ENCODE measurements around the gene SPACA7. TPM values are rescaled to one million over a fixed set of nuclear protein-coding genes. Genes with fewer than 3 reads are reported as not detected.

Gene SPACA7
- total and polyA plus RNA-seq, 2 of the 13 experiments (the other 11 are each of a cell fraction or from before 2014, with no cell fraction given): not detected

DNA sequence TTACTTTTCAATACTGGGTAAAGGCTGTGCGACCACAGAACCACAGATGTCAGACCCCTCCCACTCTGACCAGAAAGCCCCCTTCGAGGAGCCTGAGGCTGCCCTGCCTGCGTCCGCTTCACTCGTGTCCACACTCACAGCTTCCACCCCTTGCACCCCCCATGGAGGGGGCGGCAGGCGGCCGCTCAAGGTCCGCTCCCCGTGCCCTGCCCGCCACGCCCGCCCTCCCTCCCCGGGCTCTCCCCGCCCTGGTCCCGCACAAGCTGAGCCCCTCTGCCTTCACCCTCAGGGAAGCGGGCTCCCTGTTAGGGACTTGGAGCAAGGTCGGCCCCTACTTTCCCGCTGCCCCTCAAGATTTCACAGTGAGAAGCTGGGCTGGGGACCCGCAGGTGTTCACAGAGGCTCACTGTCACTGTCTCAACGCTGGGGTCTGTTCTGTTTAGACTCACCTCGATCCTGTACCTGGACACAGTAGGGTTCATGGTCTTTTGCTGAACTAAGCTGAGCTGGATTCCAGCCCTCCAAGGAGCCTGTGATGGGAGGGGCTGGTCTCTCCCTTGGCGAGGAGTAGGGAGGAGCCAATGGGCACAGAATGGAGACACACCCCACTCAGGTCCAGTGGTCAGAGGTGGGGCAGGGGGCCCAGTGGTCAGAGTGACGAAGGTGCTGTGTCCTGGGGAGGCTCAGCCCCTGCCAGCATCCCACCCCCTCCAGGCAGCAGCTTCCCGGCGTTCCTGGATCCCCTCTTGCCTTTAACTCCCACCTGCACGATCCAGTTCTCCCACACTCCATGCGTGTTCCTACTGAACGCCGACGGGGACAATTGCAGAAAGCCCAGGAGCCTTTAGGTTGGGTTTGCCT is 69.5 kb downstream of the SPACA7 start (continued):
- TF ChIP-seq, protein P1, sequence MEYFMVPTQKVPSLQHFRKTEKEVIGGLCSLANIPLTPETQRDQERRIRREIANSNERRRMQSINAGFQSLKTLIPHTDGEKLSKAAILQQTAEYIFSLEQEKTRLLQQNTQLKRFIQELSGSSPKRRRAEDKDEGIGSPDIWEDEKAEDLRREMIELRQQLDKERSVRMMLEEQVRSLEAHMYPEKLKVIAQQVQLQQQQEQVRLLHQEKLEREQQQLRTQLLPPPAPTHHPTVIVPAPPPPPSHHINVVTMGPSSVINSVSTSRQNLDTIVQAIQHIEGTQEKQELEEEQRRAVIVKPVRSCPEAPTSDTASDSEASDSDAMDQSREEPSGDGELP (IDR thresholded peaks at IDR 0.05; ENCODE audit: borderline replicate concordance, low read depth): no peak
- no peak for TF ChIP-seq ZNF3 (CRISPR knock-in tag; IDR thresholded peaks at IDR 0.05)
- TF ChIP-seq YEATS4 (CRISPR knock-in tag; IDR thresholded peaks at IDR 0.05; ENCODE audit: borderline replicate concordance): no peak
- no peak for TF ChIP-seq NRL (CRISPR knock-in tag; IDR thresholded peaks at IDR 0.05; ENCODE audit: borderline replicate concordance)
- TF ChIP-seq, protein P2, sequence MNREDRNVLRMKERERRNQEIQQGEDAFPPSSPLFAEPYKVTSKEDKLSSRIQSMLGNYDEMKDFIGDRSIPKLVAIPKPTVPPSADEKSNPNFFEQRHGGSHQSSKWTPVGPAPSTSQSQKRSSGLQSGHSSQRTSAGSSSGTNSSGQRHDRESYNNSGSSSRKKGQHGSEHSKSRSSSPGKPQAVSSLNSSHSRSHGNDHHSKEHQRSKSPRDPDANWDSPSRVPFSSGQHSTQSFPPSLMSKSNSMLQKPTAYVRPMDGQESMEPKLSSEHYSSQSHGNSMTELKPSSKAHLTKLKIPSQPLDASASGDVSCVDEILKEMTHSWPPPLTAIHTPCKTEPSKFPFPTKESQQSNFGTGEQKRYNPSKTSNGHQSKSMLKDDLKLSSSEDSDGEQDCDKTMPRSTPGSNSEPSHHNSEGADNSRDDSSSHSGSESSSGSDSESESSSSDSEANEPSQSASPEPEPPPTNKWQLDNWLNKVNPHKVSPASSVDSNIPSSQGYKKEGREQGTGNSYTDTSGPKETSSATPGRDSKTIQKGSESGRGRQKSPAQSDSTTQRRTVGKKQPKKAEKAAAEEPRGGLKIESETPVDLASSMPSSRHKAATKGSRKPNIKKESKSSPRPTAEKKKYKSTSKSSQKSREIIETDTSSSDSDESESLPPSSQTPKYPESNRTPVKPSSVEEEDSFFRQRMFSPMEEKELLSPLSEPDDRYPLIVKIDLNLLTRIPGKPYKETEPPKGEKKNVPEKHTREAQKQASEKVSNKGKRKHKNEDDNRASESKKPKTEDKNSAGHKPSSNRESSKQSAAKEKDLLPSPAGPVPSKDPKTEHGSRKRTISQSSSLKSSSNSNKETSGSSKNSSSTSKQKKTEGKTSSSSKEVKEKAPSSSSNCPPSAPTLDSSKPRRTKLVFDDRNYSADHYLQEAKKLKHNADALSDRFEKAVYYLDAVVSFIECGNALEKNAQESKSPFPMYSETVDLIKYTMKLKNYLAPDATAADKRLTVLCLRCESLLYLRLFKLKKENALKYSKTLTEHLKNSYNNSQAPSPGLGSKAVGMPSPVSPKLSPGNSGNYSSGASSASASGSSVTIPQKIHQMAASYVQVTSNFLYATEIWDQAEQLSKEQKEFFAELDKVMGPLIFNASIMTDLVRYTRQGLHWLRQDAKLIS (CRISPR knock-in tag; IDR thresholded peaks at IDR 0.05): no peak

DNA sequence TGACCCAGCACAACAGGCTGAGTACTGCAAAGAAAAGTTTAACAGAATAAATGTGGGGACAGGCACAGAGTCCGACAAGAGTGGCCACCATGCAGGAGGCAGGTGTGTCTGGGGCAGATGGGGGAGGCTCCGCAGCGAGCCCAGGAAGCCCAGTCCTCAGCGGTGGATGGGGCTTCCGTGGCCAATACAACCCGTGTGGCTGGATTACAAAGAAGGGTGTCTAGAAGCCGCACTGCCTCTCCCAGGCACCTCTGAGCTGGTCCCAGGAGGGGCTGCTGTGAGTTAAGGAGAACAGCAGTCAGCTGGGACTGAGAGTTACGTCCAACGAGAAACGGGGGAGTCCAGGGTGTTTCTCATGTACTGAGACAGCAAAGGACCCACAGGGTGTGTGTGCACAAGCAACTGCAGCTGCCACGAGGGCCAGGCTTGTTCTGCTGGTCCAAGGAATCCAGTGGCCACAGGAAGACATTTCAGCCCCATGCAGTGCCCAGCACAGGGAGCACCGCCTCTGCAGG is 70.2 kb downstream of the SPACA7 start:
- ATAC-seq (no peak), FAIRE-seq (no peak), DNase-seq (ENCODE audit: low spot score) (no peak)
- Histone ChIP-seq H3K27me3 (ENCODE audit: control insufficient read depth in 1 of 2, insufficient read depth in 2 of 2, low read length in 2 of 2) (peaks cover 9 to 88% of the 10 kb centered on the region in 2 experiments), H3K4me3 (replicated peaks in 1 of 3; ENCODE audit: insufficient read depth in 1 of 3, low read depth in 2 of 3, low read length in 3 of 3) (no peak overlapping the region), H3K27ac (ENCODE audit: extremely low read length, insufficient read depth, low read length) (no peak overlapping the region), H3K4me2 (ENCODE audit: low read depth, low read length) (no peak overlapping the region), H3K79me2 (ENCODE audit: insufficient read depth, low read length) (no peaks in the 10 kb centered on the region), H4K20me1 (ENCODE audit: insufficient read depth, low read length) (no peaks in the 10 kb centered on the region), H3K9ac (ENCODE audit: insufficient read depth, low read depth, low read length) (no peak overlapping the region), H3K9me3 (ENCODE audit: low read length) (no peaks in the 10 kb centered on the region), H3K36me3 (replicated peaks in 1 of 2; ENCODE audit: control insufficient read depth in 1 of 2, insufficient read depth in 2 of 2, low read length in 2 of 2) (no peaks in the 10 kb centered on the region), H3K4me1 (ENCODE audit: insufficient read depth, low read length) (no peaks in the 10 kb centered on the region), H2AFZ (ENCODE audit: low read length) (no peak overlapping the region)
- POLR2A ChIA-PET: no interaction called here
- CTCF ChIA-PET (ENCODE audit: low intra/inter-chr PET ratio, low total read pairs): no interaction called here
- WGBS (ENCODE audit: low lambda C conversion rate): 0% methylated on average over 2 of the region's 12 CpGs
- BruUV-seq (replicated peaks): no TSS peak
- in situ Hi-C loops (cut with HindIII; ENCODE audit: extremely low pct_ligation_motif_present, low pct_unique_long_range_greater_than_20kb): loop anchor here (25.0 kb wide), 1 partner anchor 234 kb away; no protein-coding TSS in a partner anchor
- intact Hi-C loops (cut with micrococcal nuclease; ENCODE audit: unreplicated experiment): no loop called here
- TF ChIP-seq ZZZ3 (CRISPR knock-in tag; IDR thresholded peaks at IDR 0.05; ENCODE audit: borderline replicate concordance): no peak
- TF ChIP-seq IKZF1 (IDR thresholded peaks at IDR 0.05): no peak
- TF ChIP-seq ZNF138 (CRISPR knock-in tag; IDR thresholded peaks at IDR 0.05; ENCODE audit: low read depth): no peak
- no peak for TF ChIP-seq JARID2 (CRISPR knock-in tag; IDR thresholded peaks at IDR 0.05; ENCODE audit: insufficient replicate concordance)
- no peak for TF ChIP-seq MIER2 (CRISPR knock-in tag; IDR thresholded peaks at IDR 0.05)
- no peak for TF ChIP-seq ZFY (CRISPR knock-in tag; IDR thresholded peaks at IDR 0.05)
- TF ChIP-seq SRSF1 (optimal IDR thresholded peaks at IDR 0.05; ENCODE audit: low read depth, low read length): no peak
- no peak for TF ChIP-seq ZNF264 (CRISPR knock-in tag; IDR thresholded peaks at IDR 0.05)
- no peak for TF ChIP-seq DMAP1 (CRISPR knock-in tag; IDR thresholded peaks at IDR 0.05)
- TF ChIP-seq, protein P3, sequence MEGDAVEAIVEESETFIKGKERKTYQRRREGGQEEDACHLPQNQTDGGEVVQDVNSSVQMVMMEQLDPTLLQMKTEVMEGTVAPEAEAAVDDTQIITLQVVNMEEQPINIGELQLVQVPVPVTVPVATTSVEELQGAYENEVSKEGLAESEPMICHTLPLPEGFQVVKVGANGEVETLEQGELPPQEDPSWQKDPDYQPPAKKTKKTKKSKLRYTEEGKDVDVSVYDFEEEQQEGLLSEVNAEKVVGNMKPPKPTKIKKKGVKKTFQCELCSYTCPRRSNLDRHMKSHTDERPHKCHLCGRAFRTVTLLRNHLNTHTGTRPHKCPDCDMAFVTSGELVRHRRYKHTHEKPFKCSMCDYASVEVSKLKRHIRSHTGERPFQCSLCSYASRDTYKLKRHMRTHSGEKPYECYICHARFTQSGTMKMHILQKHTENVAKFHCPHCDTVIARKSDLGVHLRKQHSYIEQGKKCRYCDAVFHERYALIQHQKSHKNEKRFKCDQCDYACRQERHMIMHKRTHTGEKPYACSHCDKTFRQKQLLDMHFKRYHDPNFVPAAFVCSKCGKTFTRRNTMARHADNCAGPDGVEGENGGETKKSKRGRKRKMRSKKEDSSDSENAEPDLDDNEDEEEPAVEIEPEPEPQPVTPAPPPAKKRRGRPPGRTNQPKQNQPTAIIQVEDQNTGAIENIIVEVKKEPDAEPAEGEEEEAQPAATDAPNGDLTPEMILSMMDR (CRISPR knock-in tag; IDR thresholded peaks at IDR 0.05): no peak
- TF ChIP-seq KDM6A (CRISPR knock-in tag; IDR thresholded peaks at IDR 0.05; ENCODE audit: low read depth): no peak

Data from HepG2 (cell line).